NCI-H1048 (cell line): ENCODE results near the gene ATP5F1B.

Experiments
- DNase-seq: peaks from one replicate; lab custom pipeline; 2025; lab: John Stamatoyannopoulos, UW

The ATP5F1B gene

DNA sequence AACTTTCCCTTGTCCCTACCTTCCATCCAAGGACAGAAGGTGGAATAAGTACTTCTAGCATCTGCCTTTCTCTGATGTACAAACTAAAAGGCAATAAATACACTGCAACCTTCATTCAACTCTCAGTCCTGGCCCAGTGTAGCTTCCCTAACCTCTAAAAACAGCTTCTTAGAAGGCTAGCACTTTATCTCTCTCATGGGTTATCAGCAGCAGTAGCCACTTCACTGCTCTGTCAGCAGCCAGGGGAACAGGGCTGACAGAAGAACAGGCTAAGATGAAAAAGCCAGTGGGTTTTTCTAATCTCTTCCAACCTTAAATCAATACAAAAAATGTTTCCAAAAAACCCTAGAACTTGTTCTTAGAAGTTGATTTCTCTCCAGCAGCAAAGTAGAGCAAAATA is 28.9 kb downstream of the ATP5F1B start:
- no peak for DNase-seq

DNA sequence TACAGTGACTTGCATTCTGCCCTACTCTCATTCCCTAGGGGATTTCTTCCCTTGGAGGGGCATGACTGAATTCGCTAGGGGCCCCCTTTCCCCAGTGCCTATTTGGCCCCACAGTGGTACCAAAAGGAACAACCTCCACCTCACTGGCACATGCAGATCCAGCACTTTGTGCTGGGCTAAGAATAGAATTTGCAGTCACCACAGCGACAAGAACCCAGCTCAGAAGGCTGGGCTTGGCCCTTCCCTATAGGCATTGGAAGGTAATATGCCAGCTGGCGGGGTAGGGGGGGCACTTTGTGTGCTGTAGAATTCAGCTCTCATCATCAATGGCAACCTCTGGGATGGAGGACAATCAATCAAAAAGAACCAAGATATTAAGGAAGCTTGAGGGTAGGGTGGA is 29.5 kb downstream of the ATP5F1B start:
- DNase-seq: no peak

DNA sequence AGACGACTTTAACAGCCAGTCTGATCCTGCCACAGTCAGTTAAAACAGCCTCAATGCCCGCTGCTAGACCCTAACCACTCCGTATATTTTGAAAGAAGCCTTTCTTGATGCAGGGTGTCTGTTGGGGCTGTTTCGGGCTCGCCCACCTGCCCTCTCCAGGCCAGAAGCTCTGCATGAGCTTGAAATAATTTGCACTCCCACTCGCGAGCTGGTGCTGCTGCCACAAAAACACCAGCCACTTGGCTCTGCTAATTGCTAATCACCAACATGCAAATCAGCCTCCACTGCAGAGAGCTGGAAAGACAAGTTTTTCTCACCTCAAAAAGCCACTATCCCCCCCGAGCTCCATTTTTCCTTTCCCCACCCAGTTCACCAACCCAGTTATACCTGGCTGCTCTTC is 31.2 kb downstream of the ATP5F1B start:
- DNase-seq: no peak

DNA sequence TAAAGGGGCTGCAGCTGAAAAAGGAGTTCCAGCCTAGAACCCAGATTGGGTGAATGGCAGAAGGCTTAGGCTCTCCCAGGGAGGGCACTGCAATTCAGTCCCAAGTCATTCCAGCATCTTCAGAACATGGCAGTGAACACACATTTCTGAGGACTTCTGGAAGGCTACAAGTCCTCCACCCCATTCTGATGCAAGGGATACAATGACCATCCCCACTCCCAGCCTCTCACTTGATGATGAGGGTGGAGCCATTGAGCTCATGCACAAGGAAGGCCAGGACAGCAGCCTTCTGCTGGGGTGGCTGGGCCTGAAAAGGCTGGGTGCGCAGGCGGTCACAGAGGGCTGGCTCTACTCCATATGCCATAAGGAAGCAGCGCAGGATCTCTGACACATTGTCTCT is 41.4 kb downstream of the ATP5F1B start:
- DNase-seq: no peak

DNA sequence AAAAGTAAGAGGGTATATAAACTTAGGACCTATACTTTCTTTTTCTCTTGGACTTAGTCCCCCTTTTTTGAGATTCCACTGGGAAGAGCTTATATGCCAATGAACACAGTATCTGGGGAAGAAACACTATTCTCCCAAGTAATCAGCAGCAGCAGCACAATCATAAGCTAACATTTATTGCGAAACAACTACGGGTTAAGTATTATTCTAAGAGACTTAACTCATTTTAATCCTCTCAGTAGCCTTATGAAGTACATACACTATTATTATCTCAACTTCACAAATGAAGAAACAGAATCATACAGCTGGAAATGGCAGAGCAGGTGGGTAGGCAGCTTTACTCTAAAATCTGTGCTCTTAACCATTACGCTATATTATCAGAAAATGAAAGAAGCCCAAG is 43.5 kb downstream of the ATP5F1B start:
- no peak for DNase-seq

DNA sequence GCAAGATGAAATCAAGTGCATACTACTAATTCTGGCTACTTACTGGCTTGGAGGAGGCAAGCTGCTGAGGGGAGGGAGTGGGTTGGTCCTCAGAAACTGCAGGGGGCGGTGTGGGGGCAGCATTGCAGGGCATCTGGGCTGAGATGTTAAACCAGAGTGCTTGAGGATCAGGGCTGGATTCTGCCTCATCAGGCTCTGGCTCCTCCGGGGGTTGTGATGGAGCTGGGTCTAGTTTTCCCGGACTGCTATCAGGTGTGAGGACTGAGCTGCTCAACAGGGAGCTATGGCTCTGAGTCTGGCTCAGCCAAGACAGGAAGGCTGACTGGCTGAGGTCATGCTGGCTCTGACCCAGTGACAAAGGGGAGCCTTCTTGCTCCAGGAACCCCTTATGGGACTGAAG is 44.3 kb downstream of the ATP5F1B start:
- DNase-seq: no peak

DNA sequence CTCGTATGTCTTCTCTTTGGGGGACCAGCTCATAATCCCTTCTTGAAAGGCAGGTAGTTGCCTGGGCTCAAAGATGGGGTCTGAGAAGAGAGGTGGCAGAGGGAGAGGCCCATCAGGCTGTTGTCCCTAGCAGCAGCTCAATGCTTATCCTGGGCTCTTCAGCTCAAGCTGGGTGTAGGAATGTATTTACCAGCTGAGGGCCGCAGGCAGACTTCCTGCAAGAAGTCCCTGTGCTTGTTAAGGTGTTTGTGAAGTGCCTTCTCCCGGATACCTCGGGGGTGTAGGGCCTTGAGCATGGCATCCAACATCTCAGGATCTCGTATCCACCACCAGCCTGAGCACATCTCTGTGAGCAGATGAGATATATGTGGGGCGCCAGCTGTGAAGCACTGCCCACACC is 45.0 kb downstream of the ATP5F1B start:
- DNase-seq: no peak

DNA sequence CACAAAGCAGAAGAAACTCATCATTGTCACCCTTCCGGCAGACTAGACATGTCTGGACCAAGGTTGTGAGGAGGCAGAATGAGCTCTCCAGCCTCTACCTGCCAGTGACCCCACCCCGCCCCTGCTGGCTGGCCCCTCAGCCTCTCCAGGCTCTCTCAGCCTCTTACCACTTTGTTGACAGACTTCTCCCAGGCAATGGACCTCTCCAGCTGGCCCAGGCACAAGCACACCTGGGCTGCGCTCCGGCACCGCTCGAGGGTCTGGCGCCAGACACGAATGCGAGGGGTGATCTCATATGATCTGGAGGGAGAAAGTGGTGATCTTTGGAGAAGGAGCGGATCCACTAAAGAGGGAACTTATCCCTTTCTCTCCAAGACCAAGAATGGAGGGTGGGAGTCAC is 46.0 kb downstream of the ATP5F1B start:
- DNase-seq: no peak

DNA sequence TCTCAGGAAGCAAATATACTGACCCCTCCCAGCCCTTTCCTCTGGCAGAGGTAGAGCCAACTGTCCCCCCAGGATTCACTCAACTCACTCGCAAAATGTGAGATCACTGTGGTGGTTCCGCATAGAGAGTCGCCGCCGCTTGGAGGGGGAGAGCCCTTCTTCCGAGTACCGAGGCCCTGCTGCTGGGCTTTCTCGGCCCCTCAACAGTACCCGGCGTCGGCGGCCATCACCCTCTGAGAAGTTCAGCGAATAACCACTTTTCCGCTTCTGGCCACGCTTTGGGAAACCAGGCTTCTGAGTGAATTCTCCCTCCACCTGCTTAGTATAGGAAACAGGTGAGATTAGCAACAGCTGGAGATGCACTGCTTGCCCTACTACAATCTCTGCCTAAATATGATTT is 46.7 kb downstream of the ATP5F1B start:
- no peak for DNase-seq

DNA sequence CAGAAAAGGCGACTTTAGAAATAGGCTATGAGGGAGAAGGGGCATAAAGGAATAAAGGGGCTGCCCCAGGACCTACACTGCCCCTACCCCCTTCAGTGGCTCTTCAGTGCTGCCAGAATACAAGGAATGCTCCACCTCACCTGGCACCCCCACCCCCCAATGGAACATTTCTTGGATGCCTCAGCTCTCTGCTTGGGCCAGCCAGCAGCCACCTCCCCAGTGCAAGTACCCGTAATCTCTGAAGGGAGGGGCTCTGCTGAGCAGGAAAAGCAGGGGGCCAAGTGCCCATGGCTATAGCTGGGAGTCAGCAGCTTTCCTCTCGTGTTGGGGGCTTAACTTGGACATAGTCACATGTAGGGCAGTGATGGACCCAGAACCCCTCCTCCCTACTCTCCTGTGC is 49.0 kb downstream of the ATP5F1B start:
- DNase-seq: no peak

DNA sequence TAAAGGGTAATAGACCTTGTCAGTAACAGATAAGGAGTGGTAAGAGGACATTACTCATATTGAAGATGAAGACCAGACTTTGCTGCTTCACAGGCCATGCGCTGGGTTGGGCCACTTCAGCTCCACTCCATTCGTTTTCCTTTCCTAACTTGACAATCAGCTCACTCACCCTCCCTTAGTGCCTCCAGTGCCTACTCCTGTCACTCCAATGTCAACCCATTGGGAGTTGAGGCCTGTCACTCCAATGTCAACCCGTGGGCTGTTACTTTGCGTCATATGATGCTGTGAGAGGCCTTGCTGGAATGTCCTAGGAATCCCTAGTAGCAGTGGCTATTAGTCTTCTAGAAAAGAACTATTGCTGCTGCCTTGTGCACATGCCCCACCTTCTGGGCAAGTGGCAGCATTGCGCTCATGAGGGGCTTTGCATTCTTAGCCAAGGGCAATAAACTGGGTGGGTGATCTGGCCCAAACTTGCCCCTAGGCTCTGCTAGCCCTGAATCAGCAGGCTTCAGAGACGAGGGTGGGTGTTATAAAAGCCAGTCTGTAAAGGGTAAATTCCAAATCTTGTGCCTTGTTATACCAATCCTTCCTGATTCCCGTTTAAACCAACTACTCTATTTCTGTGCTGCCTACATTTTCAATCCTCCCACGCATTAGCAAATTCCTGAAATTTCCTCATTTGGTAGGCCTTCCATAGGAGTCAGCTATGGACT is 51.7 kb downstream of the ATP5F1B start:
- DNase-seq: no peak

DNA sequence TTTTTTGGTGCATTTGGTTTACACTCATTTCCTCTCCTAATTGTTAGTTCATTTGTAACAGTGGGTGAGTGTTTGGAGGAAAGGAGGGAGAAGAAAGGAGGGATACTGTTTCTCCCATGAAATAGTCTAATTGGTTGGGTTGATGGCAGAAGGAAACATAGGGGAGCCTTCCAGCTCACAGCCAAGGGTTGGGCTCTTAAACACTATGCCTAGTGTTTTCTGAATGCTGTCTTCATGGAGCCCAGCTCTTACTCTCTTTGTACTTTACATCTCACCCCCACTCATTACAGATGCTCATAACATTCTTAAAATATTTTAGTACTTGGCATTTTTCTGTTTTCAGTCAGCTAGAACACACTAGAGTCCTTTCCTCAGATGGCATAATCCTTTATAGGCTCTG is 53.8 kb downstream of the ATP5F1B start:
- no peak for DNase-seq

DNA sequence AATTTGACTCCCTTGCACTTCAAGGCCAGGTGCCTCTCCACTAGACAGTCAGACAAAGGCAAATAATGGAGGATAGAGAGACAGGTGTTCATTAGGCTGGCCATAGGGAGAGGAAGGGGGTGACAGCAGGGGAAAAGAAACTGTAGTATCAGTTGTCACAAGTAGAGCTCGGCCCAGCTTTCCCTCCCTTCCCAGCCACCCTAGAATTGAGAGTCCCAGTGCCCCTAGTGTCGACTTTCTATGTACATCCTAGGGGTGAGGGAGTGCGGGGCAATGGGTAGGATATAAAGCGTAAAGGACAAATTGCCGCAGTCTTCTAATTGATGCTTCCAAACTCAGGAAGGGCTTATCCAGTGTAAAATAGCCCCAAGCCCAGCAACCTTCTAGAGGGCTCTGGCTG is 54.7 kb downstream of the ATP5F1B start:
- no peak for DNase-seq

DNA sequence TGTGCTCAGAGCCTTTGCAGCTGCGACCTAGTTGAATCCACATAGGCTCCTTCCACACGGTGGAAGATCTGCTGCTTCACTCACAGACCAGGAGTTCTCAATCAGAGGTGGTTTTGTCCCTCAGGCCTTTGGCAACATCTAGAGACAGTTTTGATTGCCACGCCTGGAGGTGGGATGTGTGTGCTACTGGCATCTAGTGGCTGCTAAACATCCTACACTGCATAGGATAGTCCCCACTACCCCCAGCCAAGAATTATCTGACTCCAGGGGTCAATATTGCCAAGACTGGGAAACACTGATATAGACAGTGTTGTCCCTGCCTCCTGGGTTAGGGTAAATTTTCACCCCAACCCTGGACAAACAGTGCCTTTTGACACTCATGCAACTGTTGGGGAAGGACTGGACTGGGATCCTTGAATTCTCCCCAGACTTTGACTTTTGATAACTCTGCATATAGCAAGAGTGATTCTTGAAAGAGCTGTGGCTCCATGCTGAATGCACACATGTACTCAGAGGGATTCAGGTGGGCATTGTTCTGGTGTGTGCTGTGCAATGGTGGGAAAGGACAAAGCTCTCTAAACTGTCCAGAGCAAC is 55.5 kb downstream of the ATP5F1B start:
- no peak for DNase-seq

DNA sequence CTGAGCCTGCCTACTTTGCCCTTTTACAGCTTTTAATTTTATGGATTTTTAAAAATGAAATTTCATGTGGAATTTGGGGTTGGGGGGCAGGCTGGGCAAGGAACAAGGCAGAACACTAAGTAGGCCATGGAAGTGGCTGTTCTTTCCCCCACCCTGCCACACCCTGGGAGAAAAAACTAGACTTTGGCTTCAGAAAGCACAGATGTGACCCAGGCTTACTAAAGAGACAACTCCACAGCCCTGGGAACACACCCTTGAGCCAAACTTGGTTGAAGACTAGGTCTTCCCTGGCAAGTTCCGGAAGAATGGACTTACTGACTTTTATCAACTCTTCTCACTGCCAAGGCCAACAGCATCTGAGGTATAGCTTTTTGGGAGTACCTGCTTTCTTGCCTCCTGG is 56.0 kb downstream of the ATP5F1B start:
- no peak for DNase-seq
